ENCODE measurements around the gene CHRNB1.

DNA sequence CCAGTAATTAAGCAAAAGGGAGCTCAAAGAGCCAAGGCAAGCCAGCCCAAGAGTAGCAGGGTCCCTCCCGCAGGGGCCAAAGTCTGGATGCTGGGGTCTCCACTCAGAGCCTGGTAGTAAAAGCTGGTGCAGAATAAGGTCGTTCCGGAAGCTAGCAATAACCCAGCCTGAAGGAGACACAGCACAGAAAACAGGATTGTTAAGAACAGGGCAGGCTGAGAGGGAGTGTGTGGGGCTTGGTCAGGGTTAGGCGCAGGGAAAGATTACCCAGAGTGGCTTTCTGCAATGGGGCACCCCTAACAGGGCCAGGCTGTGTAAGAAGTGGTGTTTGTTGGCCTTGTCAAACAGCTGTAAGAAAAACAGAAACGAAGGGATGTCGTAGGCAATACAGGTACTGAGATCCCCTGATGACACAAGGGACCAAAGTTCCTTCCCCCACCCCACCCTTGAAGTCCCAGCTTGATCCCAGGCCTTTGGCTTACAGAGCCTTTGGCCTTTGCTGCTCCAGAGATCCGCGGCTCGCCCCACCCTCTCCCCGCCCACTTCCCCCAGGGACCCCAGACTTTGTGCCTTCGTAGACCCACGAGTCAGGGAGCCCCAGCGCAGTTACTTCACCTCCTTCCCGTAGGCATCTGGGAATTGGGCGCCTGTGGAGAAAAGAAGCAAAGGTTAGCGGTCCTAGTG lies 41.7 kb upstream of the CHRNB1 start:
- TF ChIP-seq, protein P1, sequence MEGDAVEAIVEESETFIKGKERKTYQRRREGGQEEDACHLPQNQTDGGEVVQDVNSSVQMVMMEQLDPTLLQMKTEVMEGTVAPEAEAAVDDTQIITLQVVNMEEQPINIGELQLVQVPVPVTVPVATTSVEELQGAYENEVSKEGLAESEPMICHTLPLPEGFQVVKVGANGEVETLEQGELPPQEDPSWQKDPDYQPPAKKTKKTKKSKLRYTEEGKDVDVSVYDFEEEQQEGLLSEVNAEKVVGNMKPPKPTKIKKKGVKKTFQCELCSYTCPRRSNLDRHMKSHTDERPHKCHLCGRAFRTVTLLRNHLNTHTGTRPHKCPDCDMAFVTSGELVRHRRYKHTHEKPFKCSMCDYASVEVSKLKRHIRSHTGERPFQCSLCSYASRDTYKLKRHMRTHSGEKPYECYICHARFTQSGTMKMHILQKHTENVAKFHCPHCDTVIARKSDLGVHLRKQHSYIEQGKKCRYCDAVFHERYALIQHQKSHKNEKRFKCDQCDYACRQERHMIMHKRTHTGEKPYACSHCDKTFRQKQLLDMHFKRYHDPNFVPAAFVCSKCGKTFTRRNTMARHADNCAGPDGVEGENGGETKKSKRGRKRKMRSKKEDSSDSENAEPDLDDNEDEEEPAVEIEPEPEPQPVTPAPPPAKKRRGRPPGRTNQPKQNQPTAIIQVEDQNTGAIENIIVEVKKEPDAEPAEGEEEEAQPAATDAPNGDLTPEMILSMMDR (IDR thresholded peaks at IDR 0.05), result no peak
- no peak for TF ChIP-seq POLR2A (IDR thresholded peaks at IDR 0.05)

Data from lower leg skin (tissue), 3 donors.